ENCODE measurements around the gene SEPTIN7. TPM values are rescaled to one million over a fixed set of nuclear protein-coding genes. Genes with fewer than 3 reads are reported as not detected.

Gene SEPTIN7
- total and polyA plus RNA-seq, 7 donors, result 106 to 142 (median 126) TPM

DNA sequence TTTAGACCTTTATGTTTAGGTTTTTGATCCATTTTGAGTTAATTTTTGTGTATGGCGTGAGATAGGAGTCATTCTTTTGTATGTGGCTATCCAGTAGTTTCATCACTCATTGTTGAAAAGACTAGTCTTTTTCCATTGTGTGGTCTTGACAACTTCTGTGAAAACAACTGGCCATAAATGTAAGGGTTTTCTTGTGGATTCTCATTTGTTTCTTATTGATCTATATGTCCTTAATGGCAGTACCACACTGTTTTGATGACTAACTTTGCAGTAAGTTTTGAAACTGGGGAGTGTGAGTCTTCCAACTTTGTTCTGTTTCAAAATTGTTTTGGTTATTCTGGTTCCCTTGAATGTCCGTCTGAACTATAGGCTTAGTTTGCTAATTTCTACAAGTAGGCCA lies 16.3 kb downstream of the SEPTIN7 start:
- Histone ChIP-seq H3K36me3 (ENCODE audit: insufficient read depth in 1 of 2, low read depth in 1 of 2) (no peaks in the 10 kb centered on the region), H3K27me3 (ENCODE audit: insufficient read depth in 3 of 3, low read length in 2 of 3) (no peaks in the 10 kb centered on the region), H3K9me3 (peaks cover 13% of the 10 kb centered on the region), H3K27ac (no peak overlapping the region), H3K4me3 (no peak overlapping the region), H3K4me1 (peaks cover 3% of the 10 kb centered on the region)
- TF ChIP-seq, protein P1, sequence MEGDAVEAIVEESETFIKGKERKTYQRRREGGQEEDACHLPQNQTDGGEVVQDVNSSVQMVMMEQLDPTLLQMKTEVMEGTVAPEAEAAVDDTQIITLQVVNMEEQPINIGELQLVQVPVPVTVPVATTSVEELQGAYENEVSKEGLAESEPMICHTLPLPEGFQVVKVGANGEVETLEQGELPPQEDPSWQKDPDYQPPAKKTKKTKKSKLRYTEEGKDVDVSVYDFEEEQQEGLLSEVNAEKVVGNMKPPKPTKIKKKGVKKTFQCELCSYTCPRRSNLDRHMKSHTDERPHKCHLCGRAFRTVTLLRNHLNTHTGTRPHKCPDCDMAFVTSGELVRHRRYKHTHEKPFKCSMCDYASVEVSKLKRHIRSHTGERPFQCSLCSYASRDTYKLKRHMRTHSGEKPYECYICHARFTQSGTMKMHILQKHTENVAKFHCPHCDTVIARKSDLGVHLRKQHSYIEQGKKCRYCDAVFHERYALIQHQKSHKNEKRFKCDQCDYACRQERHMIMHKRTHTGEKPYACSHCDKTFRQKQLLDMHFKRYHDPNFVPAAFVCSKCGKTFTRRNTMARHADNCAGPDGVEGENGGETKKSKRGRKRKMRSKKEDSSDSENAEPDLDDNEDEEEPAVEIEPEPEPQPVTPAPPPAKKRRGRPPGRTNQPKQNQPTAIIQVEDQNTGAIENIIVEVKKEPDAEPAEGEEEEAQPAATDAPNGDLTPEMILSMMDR (IDR thresholded peaks at IDR 0.05), result no peak
- no peak for ATAC-seq
- no peak for DNase-seq
- intact Hi-C loops (cut with DNase I), result no loop called here
- WGBS, 3 donors, result 85 to 92% (median 87%) methylated on average over 2 of the region's 2 CpGs

GRCh38 chr7:35817930-35818329 lies 17.1 kb downstream of the SEPTIN7 start:
- WGBS, 3 donors, result 94 to 98% (median 97%) methylated on average over 2 of the region's 2 CpGs
- H3K4me1 ChIP-seq, result peaks cover under 1% of the 10 kb centered on the region
- TF ChIP-seq, protein P1 (IDR thresholded peaks at IDR 0.05), result no peak
- H3K27me3 ChIP-seq (ENCODE audit: insufficient read depth in 3 of 3, low read length in 2 of 3), result no peaks in the 10 kb centered on the region
- no peak overlapping the region for H3K4me3 ChIP-seq
- ATAC-seq (no peak), DNase-seq (no peak)
- H3K36me3 ChIP-seq (ENCODE audit: insufficient read depth in 1 of 2, low read depth in 1 of 2), result no peaks in the 10 kb centered on the region
- no peak overlapping the region for H3K27ac ChIP-seq
- H3K9me3 ChIP-seq, result peaks cover 13% of the 10 kb centered on the region
- intact Hi-C loops (cut with DNase I), result no loop called here

- H3K27me3 ChIP-seq (ENCODE audit: insufficient read depth in 3 of 3, low read length in 2 of 3), result no peaks in the 10 kb centered on the region
- no peak for DNase-seq
- H3K9me3 ChIP-seq, result peaks cover 13% of the 10 kb centered on the region
- H3K36me3 ChIP-seq (ENCODE audit: insufficient read depth in 1 of 2, low read depth in 1 of 2), result no peaks in the 10 kb centered on the region
- H3K4me1 ChIP-seq, result peaks cover 3% of the 10 kb centered on the region
- intact Hi-C loops (cut with DNase I), result no loop called here
- no peak overlapping the region for H3K27ac ChIP-seq
- TF ChIP-seq, protein P1 (IDR thresholded peaks at IDR 0.05), result no peak
- H3K4me3 ChIP-seq, result no peak overlapping the region
- ATAC-seq, result no peak
These were observed 17.7 kb downstream of the SEPTIN7 start for GRCh38 chr7:35818513-35818912.

DNA sequence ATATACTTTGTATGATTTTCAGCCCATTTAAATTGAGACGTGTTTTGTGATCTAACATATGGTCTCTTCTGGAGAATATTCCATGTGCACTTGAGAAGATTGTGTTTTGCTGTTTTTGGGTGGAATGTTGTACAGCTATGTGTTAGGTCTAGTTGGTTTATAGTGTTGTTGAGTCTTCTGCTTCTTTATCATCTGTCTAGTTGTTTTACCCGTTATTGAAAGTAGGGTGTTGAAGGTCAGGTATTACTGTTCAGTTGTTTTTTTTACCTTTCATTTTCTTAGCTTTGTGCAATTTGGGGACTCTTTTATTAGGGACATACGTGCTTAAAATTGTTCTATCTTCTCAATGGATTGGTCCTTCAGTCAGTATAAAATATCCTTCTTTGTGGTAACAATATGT lies 18.5 kb downstream of the SEPTIN7 start:
- intact Hi-C loops (cut with DNase I), result no loop called here
- ATAC-seq (no peak), DNase-seq (no peak)
- H3K4me1 ChIP-seq, result peaks cover 11% of the 10 kb centered on the region
- H3K9me3 ChIP-seq, result peaks cover 13% of the 10 kb centered on the region
- WGBS, 3 donors, result 72 to 75% (median 75%) methylated on average over 3 of the region's 3 CpGs
- H3K4me3 ChIP-seq, result no peak overlapping the region
- no peaks in the 10 kb centered on the region for H3K27me3 ChIP-seq (ENCODE audit: insufficient read depth in 3 of 3, low read length in 2 of 3)
- no peaks in the 10 kb centered on the region for H3K36me3 ChIP-seq (ENCODE audit: insufficient read depth in 1 of 2, low read depth in 1 of 2)
- TF ChIP-seq, protein P1 (IDR thresholded peaks at IDR 0.05), result no peak
- no peak overlapping the region for H3K27ac ChIP-seq

GRCh38 chr7:35819954-35820703 lies 19.3 kb downstream of the SEPTIN7 start:
- Histone ChIP-seq H3K27ac (no peak overlapping the region), H3K36me3 (ENCODE audit: insufficient read depth in 1 of 2, low read depth in 1 of 2) (no peaks in the 10 kb centered on the region), H3K9me3 (peaks cover 13% of the 10 kb centered on the region), H3K27me3 (ENCODE audit: insufficient read depth in 3 of 3, low read length in 2 of 3) (no peaks in the 10 kb centered on the region), H3K4me1 (peaks cover 19% of the 10 kb centered on the region), H3K4me3 (no peak overlapping the region)
- DNase-seq (no peak), ATAC-seq (no peak)
- 77 to 81% (median 80%) methylated on average over 3 of the region's 3 CpGs for WGBS, 3 donors
- TF ChIP-seq, protein P1 (IDR thresholded peaks at IDR 0.05), result no peak
- intact Hi-C loops (cut with DNase I), result no loop called here
